Measurements from ENCODE around the gene EHMT2.
A peak's percentile ranks its signal among the peaks of the same experiment; 100 is the strongest.
"Not testable (repeated sequence)": the region's sequence is repeated elsewhere in the genome, so short reads cannot be mapped to it uniquely, and the experiment has no call there.

Gene EHMT2

GRCh38 chr6:31927242-31927862 is 29.9 kb upstream of the EHMT2 start, which contains the start of gene C2:
TSS of gene C2 (plus strand) at chr6:31927717. CDS start at chr6:31927753, 36 bp downstream.
- Histone ChIP-seq H3K9ac (ENCODE audit: low read depth, low read length) (no peak within 1 kb of the TSS), H3K36me3 (ENCODE audit: insufficient read depth, low read length) (no peaks in the 10 kb centered on the region), H3K9me3 (ENCODE audit: control insufficient read depth, insufficient read depth, low read length) (no peaks in the 10 kb centered on the region), H3K4me1 (ENCODE audit: insufficient read depth, low read length) (no peaks in the 10 kb centered on the region)

DNA sequence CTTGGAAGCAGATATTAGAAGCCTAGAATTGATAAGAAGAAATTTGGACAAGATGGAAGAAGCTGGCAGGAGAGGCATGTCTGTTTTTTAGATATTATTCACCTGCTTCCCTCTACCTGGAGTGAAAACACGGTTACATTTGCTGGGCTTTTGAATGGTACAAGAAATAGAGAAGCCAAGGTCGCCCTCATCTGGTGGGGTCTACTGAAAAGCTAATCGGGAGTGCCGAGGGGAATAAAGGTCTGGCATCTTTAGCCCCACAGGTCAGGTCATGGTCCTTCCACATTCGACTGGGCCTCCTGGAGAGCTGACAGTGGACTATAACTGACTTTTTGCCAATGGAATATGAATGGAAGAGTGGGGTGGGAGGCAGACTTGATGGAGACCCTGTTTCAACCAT is 25.4 kb upstream of the EHMT2 start:
- Histone ChIP-seq H3K9ac (ENCODE audit: low read depth, low read length) (no peak overlapping the region), H3K36me3 (ENCODE audit: insufficient read depth, low read length) (no peaks in the 10 kb centered on the region), H3K4me1 (ENCODE audit: insufficient read depth, low read length) (no peaks in the 10 kb centered on the region), H3K9me3 (ENCODE audit: control insufficient read depth, insufficient read depth, low read length) (no peaks in the 10 kb centered on the region)

GRCh38 chr6:31920811-31921210 is 23.3 kb upstream of the EHMT2 start:
- no peak overlapping the region for H3K9ac ChIP-seq (ENCODE audit: low read depth, low read length)
- H3K9me3 ChIP-seq (ENCODE audit: control insufficient read depth, insufficient read depth, low read length): no peaks in the 10 kb centered on the region
- no peaks in the 10 kb centered on the region for H3K36me3 ChIP-seq (ENCODE audit: insufficient read depth, low read length)
- no peaks in the 10 kb centered on the region for H3K4me1 ChIP-seq (ENCODE audit: insufficient read depth, low read length)

- no peaks in the 10 kb centered on the region for H3K9me3 ChIP-seq (ENCODE audit: control insufficient read depth, insufficient read depth, low read length)
- H3K36me3 ChIP-seq (ENCODE audit: insufficient read depth, low read length): no peaks in the 10 kb centered on the region
- no peak overlapping the region for H3K9ac ChIP-seq (ENCODE audit: low read depth, low read length)
- H3K4me1 ChIP-seq (ENCODE audit: insufficient read depth, low read length): no peaks in the 10 kb centered on the region
These were observed 22.3 kb upstream of the EHMT2 start for GRCh38 chr6:31919624-31920303.

- Histone ChIP-seq H3K9me3 (ENCODE audit: control insufficient read depth, insufficient read depth, low read length) (no peaks in the 10 kb centered on the region), H3K9ac (ENCODE audit: low read depth, low read length) (no peak overlapping the region), H3K4me1 (ENCODE audit: insufficient read depth, low read length) (no peaks in the 10 kb centered on the region), H3K36me3 (ENCODE audit: insufficient read depth, low read length) (no peaks in the 10 kb centered on the region)
These were observed 20.7 kb upstream of the EHMT2 start for GRCh38 chr6:31918069-31918720.

- H3K9me3 ChIP-seq (ENCODE audit: control insufficient read depth, insufficient read depth, low read length): no peaks in the 10 kb centered on the region
- no peaks in the 10 kb centered on the region for H3K4me1 ChIP-seq (ENCODE audit: insufficient read depth, low read length)
- no peak overlapping the region for H3K9ac ChIP-seq (ENCODE audit: low read depth, low read length)
- H3K36me3 ChIP-seq (ENCODE audit: insufficient read depth, low read length): no peaks in the 10 kb centered on the region
These were observed 18.3 kb upstream of the EHMT2 start for GRCh38 chr6:31915756-31916155.

- H3K9me3 ChIP-seq (ENCODE audit: control insufficient read depth, insufficient read depth, low read length): no peaks in the 10 kb centered on the region
- no peaks in the 10 kb centered on the region for H3K36me3 ChIP-seq (ENCODE audit: insufficient read depth, low read length)
- no peaks in the 10 kb centered on the region for H3K4me1 ChIP-seq (ENCODE audit: insufficient read depth, low read length)
- no peak overlapping the region for H3K9ac ChIP-seq (ENCODE audit: low read depth, low read length)
These were observed 17.9 kb upstream of the EHMT2 start for GRCh38 chr6:31915351-31915750.

DNA sequence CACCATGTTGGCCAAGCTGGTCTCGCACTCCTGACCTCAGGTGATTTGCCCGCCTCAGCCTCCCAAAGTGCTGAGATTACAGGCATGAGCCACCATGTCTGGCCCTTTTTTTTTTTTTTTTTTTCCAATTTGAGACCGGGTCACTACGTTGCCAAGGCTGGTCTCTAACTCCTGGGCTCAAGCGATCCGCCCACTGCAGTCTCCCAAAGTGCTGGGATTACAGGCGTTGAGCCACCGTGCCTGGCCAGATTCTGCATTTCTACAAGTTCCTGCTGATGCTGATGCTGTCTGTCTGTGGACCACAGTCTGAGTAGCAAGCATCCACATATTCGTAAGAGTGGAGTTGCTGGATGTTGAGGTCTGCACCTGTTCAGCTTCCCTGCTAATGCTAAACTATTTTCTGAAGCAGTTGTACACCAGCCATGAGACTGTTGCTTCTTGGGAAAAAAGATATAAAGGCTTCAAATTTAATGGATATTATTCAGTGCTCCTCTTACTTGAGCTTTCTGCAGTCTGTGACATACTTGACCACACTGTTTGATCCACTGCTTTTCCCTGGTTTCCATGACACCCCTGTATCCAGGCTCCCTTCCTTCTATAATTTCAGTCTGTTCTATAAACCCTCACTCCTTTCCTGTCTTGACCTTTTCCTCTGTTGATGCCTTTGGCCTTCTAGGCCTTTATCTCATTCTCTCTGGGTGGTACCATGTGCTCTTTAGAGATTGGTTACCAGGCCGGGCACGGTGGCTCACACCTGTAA is 14.5 kb upstream of the EHMT2 start:
- H3K9ac ChIP-seq (ENCODE audit: low read depth, low read length): no peak overlapping the region
- no peaks in the 10 kb centered on the region for H3K9me3 ChIP-seq (ENCODE audit: control insufficient read depth, insufficient read depth, low read length)
- H3K4me1 ChIP-seq (ENCODE audit: insufficient read depth, low read length): no peaks in the 10 kb centered on the region
- H3K36me3 ChIP-seq (ENCODE audit: insufficient read depth, low read length): no peaks in the 10 kb centered on the region

- not testable (repeated sequence) for H3K9ac ChIP-seq (ENCODE audit: low read depth, low read length); H3K9me3 ChIP-seq (ENCODE audit: control insufficient read depth, insufficient read depth, low read length); H3K4me1 ChIP-seq (ENCODE audit: insufficient read depth, low read length); H3K36me3 ChIP-seq (ENCODE audit: insufficient read depth, low read length)
These were observed 11.8 kb upstream of the EHMT2 start for GRCh38 chr6:31909298-31909697.

DNA sequence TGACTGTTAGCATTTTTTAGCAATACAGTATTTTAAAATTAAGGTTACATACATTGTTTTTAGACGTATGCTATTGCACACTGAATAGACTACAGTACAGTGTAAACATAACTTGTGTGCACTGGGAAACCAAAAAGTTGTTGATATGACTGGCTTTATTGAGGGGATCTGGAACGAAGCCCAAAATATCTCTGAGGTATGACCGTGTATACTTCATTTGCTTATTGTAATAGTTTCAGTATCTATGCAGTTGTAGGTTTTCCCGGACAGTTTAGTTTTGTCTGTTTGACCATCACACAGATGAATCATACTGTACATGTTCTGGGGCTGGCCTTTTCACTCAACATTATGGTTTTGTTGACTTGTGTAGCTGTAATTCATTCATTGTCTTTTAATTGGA is 11.3 kb upstream of the EHMT2 start:
- H3K9ac ChIP-seq (ENCODE audit: low read depth, low read length): no peak overlapping the region
- no peaks in the 10 kb centered on the region for H3K9me3 ChIP-seq (ENCODE audit: control insufficient read depth, insufficient read depth, low read length)
- no peaks in the 10 kb centered on the region for H3K36me3 ChIP-seq (ENCODE audit: insufficient read depth, low read length)
- peaks cover 9% of the 10 kb centered on the region; the same call in 1 of the 2 replicates for H3K4me1 ChIP-seq (ENCODE audit: insufficient read depth, low read length)

DNA sequence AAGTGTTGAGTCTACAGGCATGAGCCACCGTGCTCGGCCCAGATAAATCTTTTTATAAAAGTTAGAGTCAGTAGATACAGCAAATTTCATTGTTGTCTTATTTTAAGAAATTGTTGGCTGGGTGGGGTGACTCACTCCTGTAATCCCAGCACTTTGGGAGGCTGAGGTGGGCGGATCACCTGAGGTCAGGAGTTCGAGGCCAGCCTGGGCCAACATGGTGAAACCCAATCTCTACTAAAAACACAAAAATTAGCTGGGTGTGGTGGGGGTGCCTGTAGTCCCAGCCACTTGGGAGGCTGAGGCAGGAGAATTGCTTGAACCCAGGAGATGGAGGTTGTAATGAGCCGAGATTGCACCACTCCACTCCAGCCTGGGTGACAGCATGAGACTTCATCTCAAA is 10.8 kb upstream of the EHMT2 start:
- not testable (repeated sequence) for H3K9ac ChIP-seq (ENCODE audit: low read depth, low read length); H3K9me3 ChIP-seq (ENCODE audit: control insufficient read depth, insufficient read depth, low read length); H3K36me3 ChIP-seq (ENCODE audit: insufficient read depth, low read length); H3K4me1 ChIP-seq (ENCODE audit: insufficient read depth, low read length)

DNA sequence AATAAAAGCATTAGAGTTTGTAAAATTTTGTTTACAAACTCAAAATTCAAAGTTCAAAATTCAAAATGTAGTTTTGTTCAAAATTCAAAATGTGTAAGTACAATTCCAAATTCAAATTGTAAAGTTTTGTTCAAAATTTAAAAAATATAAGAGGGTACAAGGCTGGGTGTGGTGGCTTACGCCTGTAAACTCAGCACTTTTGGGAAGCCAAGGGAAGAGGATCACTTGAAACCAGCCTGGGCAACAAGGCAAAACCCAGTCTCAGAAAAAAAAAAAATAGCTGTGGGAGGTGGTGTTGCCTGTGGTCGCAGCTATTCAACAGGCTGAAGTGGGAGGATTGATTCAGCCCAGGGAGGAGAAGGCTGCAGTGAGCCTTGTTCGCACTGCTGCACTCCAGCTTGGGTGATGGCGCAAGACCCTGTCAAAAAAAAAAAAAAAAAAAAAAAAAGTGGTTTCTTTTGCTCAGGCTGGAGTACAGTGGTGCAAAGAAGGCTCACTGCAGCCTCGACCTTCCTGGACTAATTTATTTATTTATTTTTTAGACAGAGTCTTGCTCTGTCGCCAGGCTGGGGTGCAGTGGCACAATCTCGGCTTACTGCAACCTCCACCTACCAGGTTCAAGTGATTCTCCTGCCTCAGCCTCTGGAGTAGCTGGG is 9.8 kb upstream of the EHMT2 start:
- no peak overlapping the region for H3K9ac ChIP-seq (ENCODE audit: low read depth, low read length)
- no peaks in the 10 kb centered on the region for H3K36me3 ChIP-seq (ENCODE audit: insufficient read depth, low read length)
- no peaks in the 10 kb centered on the region for H3K9me3 ChIP-seq (ENCODE audit: control insufficient read depth, insufficient read depth, low read length)
- H3K4me1 ChIP-seq (ENCODE audit: insufficient read depth, low read length): peaks cover 9% of the 10 kb centered on the region; the same call in 1 of the 2 replicates

DNA sequence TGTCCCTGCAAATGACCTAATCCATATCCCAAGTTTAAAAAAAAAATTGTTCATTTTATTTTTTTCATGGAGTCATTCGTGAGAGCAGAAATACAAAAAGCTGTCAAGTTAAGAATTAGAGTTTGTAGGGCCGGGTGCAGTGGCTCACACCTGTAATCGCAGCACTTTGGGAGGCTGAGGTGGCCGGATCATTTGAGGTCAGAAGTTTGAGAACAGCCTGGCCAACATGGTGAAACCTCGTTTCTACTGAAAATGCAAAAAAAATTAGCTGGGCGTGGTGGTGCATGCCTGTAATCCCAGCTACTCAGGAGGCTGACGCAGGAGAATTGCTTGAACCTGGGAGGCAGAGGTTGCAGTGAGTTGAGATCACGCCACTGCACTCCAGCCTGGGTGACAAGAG is 9.2 kb upstream of the EHMT2 start:
- H3K9ac ChIP-seq (ENCODE audit: low read depth, low read length); H3K36me3 ChIP-seq (ENCODE audit: insufficient read depth, low read length); H3K9me3 ChIP-seq (ENCODE audit: control insufficient read depth, insufficient read depth, low read length); H3K4me1 ChIP-seq (ENCODE audit: insufficient read depth, low read length): not testable (repeated sequence)

- Histone ChIP-seq H3K4me1 (ENCODE audit: insufficient read depth, low read length) (peaks cover 9% of the 10 kb centered on the region; the same call in 1 of the 2 replicates), H3K9ac (ENCODE audit: low read depth, low read length) (0 out of 2 replicates have a peak overlapping the region, but pooled peaks have one; percentile 2), H3K9me3 (ENCODE audit: control insufficient read depth, insufficient read depth, low read length) (no peaks in the 10 kb centered on the region), H3K36me3 (ENCODE audit: insufficient read depth, low read length) (no peaks in the 10 kb centered on the region)
These were observed 8.6 kb upstream of the EHMT2 start for GRCh38 chr6:31906122-31906521.
